IMR-90 (cell line): ENCODE measurements around the gene TESK2. TPM values are rescaled to one million over a fixed set of nuclear protein-coding genes. Genes with fewer than 3 reads are reported as not detected.

ENCODE experiments used
- ATAC-seq: fragments of 200-7000 bp; cut with Tn5 transposase; 2 replicates; pipeline ENCODE4 v1.9.1; 2020; ENCODE audit warnings: low read depth, mild to moderate bottlenecking, moderate library complexity
- BruUV-seq: library from RNA; stranded (reverse); fragments of 400-500 nt; replicated peaks from 2 replicates; lab custom pipeline; 2021; lab: Mats Ljungman, UMichigan
- CTCF ChIA-PET: fragments of 300-600 bp; formaldehyde crosslinking; extraction: SDS; loops from one replicate; lab custom pipeline; 2021; ENCODE audit warnings: antibody characterized with exemption; lab: Yijun Ruan, JAX
- POLR2A ChIA-PET: fragments of 300-600 bp; sonication (Branson Sonifier 250); formaldehyde crosslinking; loops from one replicate; lab custom pipeline; 2022; ENCODE audit warnings: antibody characterized with exemption; ENCODE audit not compliant: unreplicated experiment; lab: Charles Lee
- DNase-seq: peaks from one replicate; pipeline ENCODE4 v3.0.0; 2013
- H2AFZ ChIP-seq: replicated peaks from 2 replicates; pipeline ENCODE3; 2013; ENCODE audit warnings: low read length, mild to moderate bottlenecking; ENCODE audit not compliant: poor library complexity
- H2AK5ac ChIP-seq: 2 replicates; pipeline ENCODE4 v1.6.1; 2013; ENCODE audit warnings: low read depth, low read length, inconsistent platforms
- H2AK9ac ChIP-seq: replicated peaks from 2 replicates; pipeline ENCODE3; 2013; ENCODE audit warnings: mild to moderate bottlenecking, low read depth, low read length, moderate library complexity; ENCODE audit not compliant: poor library complexity
- H2BK120ac ChIP-seq: 2 replicates; pipeline ENCODE4 v1.6.1; 2013; ENCODE audit warnings: low read depth, low read length, inconsistent platforms
- H2BK15ac ChIP-seq: 3 replicates; pipeline ENCODE4 v1.6.1; 2013; ENCODE audit warnings: low read depth, low read length, inconsistent platforms
- H2BK20ac ChIP-seq: 2 replicates; pipeline ENCODE4 v1.6.1; 2013; ENCODE audit warnings: low read depth, mild to moderate bottlenecking, inconsistent platforms, low read length, moderate library complexity
- H2BK5ac ChIP-seq: 2 replicates; pipeline ENCODE4 v1.6.1; 2013; ENCODE audit warnings: mild to moderate bottlenecking, low read depth, low read length, inconsistent platforms; ENCODE audit not compliant: poor library complexity, severe bottlenecking
- H3K14ac ChIP-seq: replicated peaks from 2 replicates; pipeline ENCODE4 v1.6.1; 2013; ENCODE audit warnings: low read depth, low read length, inconsistent platforms
- H3K18ac ChIP-seq: 2 replicates; pipeline ENCODE4 v1.6.1; 2013; ENCODE audit warnings: low read depth, low read length, control low read depth
- H3K23ac ChIP-seq: 2 replicates; pipeline ENCODE4 v1.6.1; 2013; ENCODE audit warnings: low read depth, low read length, inconsistent platforms
- H3K27ac ChIP-seq: 2 replicates; pipeline ENCODE4 v1.5.1; 2013; ENCODE audit warnings: mild to moderate bottlenecking, control low read depth, low read length; ENCODE audit not compliant: insufficient read depth
- H3K27me3 ChIP-seq: 2 replicates; pipeline ENCODE4 v1.6.1; 2013; ENCODE audit warnings: low read length; ENCODE audit not compliant: control insufficient read depth, insufficient read depth
- H3K36me3 ChIP-seq: 2 replicates; pipeline ENCODE4 v1.6.1; 2013; ENCODE audit warnings: low read length, mixed read lengths; ENCODE audit not compliant: control insufficient read depth, insufficient read depth
- H3K4ac ChIP-seq: 2 replicates; pipeline ENCODE4 v1.6.1; 2013; ENCODE audit warnings: low read depth, low read length, inconsistent platforms
- H3K4me1 ChIP-seq: 2 replicates; pipeline ENCODE4 v1.6.1; 2013; ENCODE audit warnings: low read length, mixed read lengths; ENCODE audit not compliant: control insufficient read depth, insufficient read depth
- H3K4me2 ChIP-seq: 2 replicates; pipeline ENCODE4 v1.6.1; 2013; ENCODE audit warnings: low read depth, mild to moderate bottlenecking, control low read depth, low read length, moderate library complexity
- H3K4me3 ChIP-seq: 2 replicates; pipeline ENCODE4 v1.5.1; 2013; ENCODE audit warnings: low read depth, mild to moderate bottlenecking, control low read depth, low read length, moderate library complexity; ENCODE audit not compliant: insufficient read depth
- H3K56ac ChIP-seq: 2 replicates; pipeline ENCODE4 v1.6.1; 2013; ENCODE audit warnings: low read length, inconsistent platforms; ENCODE audit not compliant: insufficient read depth; ENCODE audit errors: extremely low read depth
- H3K79me1 ChIP-seq, 2 experiments: 2 replicates each; pipeline ENCODE4 v1.6.1; 2013; ENCODE audit warnings: low read length in 2 of 2, inconsistent platforms in 1 of 2, low read depth in 1 of 2
- H3K9ac ChIP-seq: 2 replicates; pipeline ENCODE4 v1.6.1; 2013; ENCODE audit warnings: low read depth, low read length, control low read depth
- H3K9me1 ChIP-seq: 2 replicates; pipeline ENCODE4 v1.6.1; 2013; ENCODE audit warnings: low read length, inconsistent platforms; ENCODE audit not compliant: insufficient read depth
- H3K9me3 ChIP-seq: 2 replicates; pipeline ENCODE4 v1.6.1; 2013; ENCODE audit warnings: low read length; ENCODE audit not compliant: control insufficient read depth, insufficient read depth
- H4K20me1 ChIP-seq: 2 replicates; pipeline ENCODE4 v1.6.1; 2013; ENCODE audit warnings: low read length, inconsistent platforms; ENCODE audit not compliant: insufficient read depth
- H4K5ac ChIP-seq: 2 replicates; pipeline ENCODE4 v1.6.1; 2013; ENCODE audit warnings: mild to moderate bottlenecking, low read depth, low read length, control low read depth
- H4K8ac ChIP-seq, 2 experiments: 2 replicates each; pipeline ENCODE4 v1.6.1; 2013; ENCODE audit warnings: low read depth in 2 of 2, low read length in 2 of 2, control low read depth in 1 of 2, inconsistent platforms in 1 of 2
- H4K91ac ChIP-seq: 2 replicates; pipeline ENCODE4 v1.6.1; 2013; ENCODE audit warnings: low read depth, low read length, inconsistent platforms; ENCODE audit not compliant: insufficient read depth
- BHLHE40 ChIP-seq: fragments of 150-350 bp; IDR thresholded peaks from 2 replicates; pipeline ENCODE4 v1.6.1; 2016; ENCODE audit warnings: mild to moderate bottlenecking, low read depth, low read length
- CEBPB ChIP-seq: IDR thresholded peaks from 2 replicates; pipeline ENCODE4 v1.6.1; 2012; ENCODE audit warnings: low read depth, low read length, improper control_type of control experiment
- CHD1 ChIP-seq: IDR thresholded peaks from 2 replicates; pipeline ENCODE4 v1.6.1; 2012; ENCODE audit warnings: low read depth, low read length, improper control_type of control experiment
- FOS ChIP-seq: fragments of 150-350 bp; IDR thresholded peaks from 2 replicates; pipeline ENCODE4 v1.6.1; 2016; ENCODE audit warnings: low read depth, low read length
- MAZ ChIP-seq: IDR thresholded peaks from 2 replicates; pipeline ENCODE4 v1.6.1; 2012; ENCODE audit warnings: low read depth, mild to moderate bottlenecking, low read length, improper control_type of control experiment, moderate library complexity, borderline replicate concordance
- MXI1 ChIP-seq: IDR thresholded peaks from 2 replicates; pipeline ENCODE4 v1.6.1; 2012; ENCODE audit warnings: low read depth, mild to moderate bottlenecking, low read length, moderate library complexity, borderline replicate concordance
- POLR2A ChIP-seq: IDR thresholded peaks from 2 replicates; pipeline ENCODE4 v1.6.1; 2012; ENCODE audit warnings: mild to moderate bottlenecking, low read depth, low read length
- RFX5 ChIP-seq: IDR thresholded peaks from 2 replicates; pipeline ENCODE4 v1.8.0; 2012; ENCODE audit warnings: low read depth, mild to moderate bottlenecking, low read length, moderate library complexity
- SMC3 ChIP-seq: fragments of 150-350 bp; IDR thresholded peaks from 2 replicates; pipeline ENCODE4 v1.6.1; 2016; ENCODE audit warnings: low read depth, mild to moderate bottlenecking, antibody characterized with exemption, low read length, moderate library complexity
- WGBS, 2 experiments: methylation state at CpG; one replicate each; pipeline versions ENCODE4 v1.1.5 to v1.1.7; 2013; ENCODE audit warnings: missing lambda C conversion rate in 2 of 2; ENCODE audit not compliant: insufficient read length in 1 of 2; ENCODE audit errors: extremely low coverage in 2 of 2; 5-methylcytosine and 5-hydroxymethylcytosine counted together
- dilution Hi-C: fragments of 300-500 bp; cut with HindIII; formaldehyde crosslinking; loops from one replicate; pipeline ENCODE4 v1.14.3; 2018; ENCODE audit warnings: low sequenced_read_pairs; ENCODE audit not compliant: unreplicated experiment
- in situ Hi-C: fragments of 300-500 bp; cut with MboI; formaldehyde crosslinking; loops from 3 replicates; pipeline ENCODE4 v1.14.3; 2019; ENCODE audit warnings: low sequenced_read_pairs, inconsistent platforms, mixed read lengths
- intact Hi-C: fragments of 100-400 bp; cut with micrococcal nuclease; formaldehyde crosslinking; loops from 2 replicates; pipeline ENCODE4 v1.10.0; 2022
- polyA plus RNA-seq, 3 experiments: library from polyadenylated mRNA; depleted of rRNA; stranded (reverse); fragments of >200 nt; gene quantifications; 2 replicates each; pipeline ENCODE4 v1.2.3, GENCODE V29; 2012; ENCODE audit warnings: low replicate concordance in 1 of 3
- total RNA-seq: library from RNA; depleted of rRNA; stranded (reverse); fragments of >200 nt; gene quantifications from 2 replicates; pipeline ENCODE4 v1.2.3, GENCODE V29; 2012
- TF ChIP-seq, protein P1 (sequence below): conservative IDR thresholded peaks from 2 replicates; pipeline ENCODE4 v1.5.1; 2012; ENCODE audit warnings: mild to moderate bottlenecking, low read depth, low read length, improper control_type of control experiment
- TF ChIP-seq, protein P2 (sequence below): fragments of 150-350 bp; IDR thresholded peaks from 2 replicates; pipeline ENCODE4 v1.6.1; 2017; ENCODE audit warnings: mild to moderate bottlenecking, antibody characterized with exemption, low read length, low read depth

Gene TESK2
- total and polyA plus RNA-seq, 2 of the 4 experiments (the other 2 are of a cell fraction), result 0.90 to 1.3 TPM

DNA sequence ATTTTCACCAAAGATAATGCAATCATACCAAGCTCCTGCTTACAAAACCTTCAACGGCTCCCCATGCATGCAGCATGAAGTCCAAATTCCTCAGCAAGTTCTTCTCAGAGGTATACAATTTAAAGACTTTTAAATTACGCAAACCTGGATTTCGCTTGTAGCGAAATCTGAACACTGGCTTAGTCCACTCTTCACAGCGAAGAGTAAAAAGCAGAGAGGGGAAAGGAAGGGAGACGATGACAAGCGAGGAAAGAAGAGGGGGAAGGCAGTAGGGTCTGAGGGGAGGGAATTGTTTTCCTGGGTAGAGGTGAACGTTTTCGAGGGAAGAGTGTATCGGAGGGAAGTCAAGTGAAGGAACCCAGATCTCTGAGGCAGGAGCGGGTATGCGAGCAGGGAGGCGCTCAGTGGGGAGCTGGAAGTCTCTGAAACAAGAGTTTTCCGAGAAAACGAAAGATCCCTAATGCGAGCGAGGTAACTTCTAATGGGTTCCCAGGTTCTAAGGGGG, 790 bp downstream of the TESK2 start:
- in situ Hi-C loops, result loop anchor here (5.0 kb wide), 2 partner anchors 143 to 478 kb away; partner anchors contain the start of genes HECTD3 and UROD
- H2BK15ac ChIP-seq, result no peak overlapping the region

More for the DNA sequence above, 790 bp downstream of the TESK2 start:
- no peaks in the 10 kb centered on the region for H3K36me3 ChIP-seq
- H2BK120ac ChIP-seq, result no peak overlapping the region
- TF ChIP-seq FOS (no peak), MAZ (no peak), SMC3 (no peak), POLR2A (no peak), MXI1 (no peak), CHD1 (no peak), RFX5 (no peak), CEBPB (no peak), BHLHE40 (no peak)
- TF ChIP-seq, protein P1, sequence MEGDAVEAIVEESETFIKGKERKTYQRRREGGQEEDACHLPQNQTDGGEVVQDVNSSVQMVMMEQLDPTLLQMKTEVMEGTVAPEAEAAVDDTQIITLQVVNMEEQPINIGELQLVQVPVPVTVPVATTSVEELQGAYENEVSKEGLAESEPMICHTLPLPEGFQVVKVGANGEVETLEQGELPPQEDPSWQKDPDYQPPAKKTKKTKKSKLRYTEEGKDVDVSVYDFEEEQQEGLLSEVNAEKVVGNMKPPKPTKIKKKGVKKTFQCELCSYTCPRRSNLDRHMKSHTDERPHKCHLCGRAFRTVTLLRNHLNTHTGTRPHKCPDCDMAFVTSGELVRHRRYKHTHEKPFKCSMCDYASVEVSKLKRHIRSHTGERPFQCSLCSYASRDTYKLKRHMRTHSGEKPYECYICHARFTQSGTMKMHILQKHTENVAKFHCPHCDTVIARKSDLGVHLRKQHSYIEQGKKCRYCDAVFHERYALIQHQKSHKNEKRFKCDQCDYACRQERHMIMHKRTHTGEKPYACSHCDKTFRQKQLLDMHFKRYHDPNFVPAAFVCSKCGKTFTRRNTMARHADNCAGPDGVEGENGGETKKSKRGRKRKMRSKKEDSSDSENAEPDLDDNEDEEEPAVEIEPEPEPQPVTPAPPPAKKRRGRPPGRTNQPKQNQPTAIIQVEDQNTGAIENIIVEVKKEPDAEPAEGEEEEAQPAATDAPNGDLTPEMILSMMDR, result no peak
- TF ChIP-seq, protein P2, sequence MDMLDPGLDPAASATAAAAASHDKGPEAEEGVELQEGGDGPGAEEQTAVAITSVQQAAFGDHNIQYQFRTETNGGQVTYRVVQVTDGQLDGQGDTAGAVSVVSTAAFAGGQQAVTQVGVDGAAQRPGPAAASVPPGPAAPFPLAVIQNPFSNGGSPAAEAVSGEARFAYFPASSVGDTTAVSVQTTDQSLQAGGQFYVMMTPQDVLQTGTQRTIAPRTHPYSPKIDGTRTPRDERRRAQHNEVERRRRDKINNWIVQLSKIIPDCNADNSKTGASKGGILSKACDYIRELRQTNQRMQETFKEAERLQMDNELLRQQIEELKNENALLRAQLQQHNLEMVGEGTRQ, result no peak
- ChIA-PET CTCF (interaction anchor here (0.7 to 4.5 kb wide), 2 partner anchors 130 to 199 kb away, joined by 4 to 95 read pairs; no protein-coding TSS in a partner anchor), POLR2A (no interaction called here)
- ATAC-seq (peak; percentile 7), DNase-seq (peak; percentile 21)
- no peaks in the 10 kb centered on the region for H3K9me3 ChIP-seq
- H3K9ac ChIP-seq, result peak overlapping the region; percentile 63
- WGBS, 2 experiments, result 4% methylated on average over 13 of the region's 17 CpGs; no CpG with 5 or more reads in 1 of the 2 experiments
- no peaks in the 10 kb centered on the region for H3K27me3 ChIP-seq
- no peaks in the 10 kb centered on the region for H4K20me1 ChIP-seq
- no peak overlapping the region for H2BK5ac ChIP-seq
- dilution Hi-C loops, result no loop called here
- no peaks in the 10 kb centered on the region for H3K79me1 ChIP-seq
- H4K8ac ChIP-seq, result no peak overlapping the region
- no peak overlapping the region for H2AK9ac ChIP-seq
- no peak overlapping the region for H4K5ac ChIP-seq
- peak overlapping the region; percentile 76 for H3K23ac ChIP-seq
- 0 out of 2 replicates have a peak overlapping the region, but pooled peaks have one; percentile 73 for H3K14ac ChIP-seq
- no peak overlapping the region for H2AK5ac ChIP-seq
- H3K4me3 ChIP-seq, result peak overlapping the region; percentile 63
- H3K4me1 ChIP-seq, result no peaks in the 10 kb centered on the region
- H3K18ac ChIP-seq, result no peak overlapping the region
- H3K4ac ChIP-seq, result no peak overlapping the region
- H4K91ac ChIP-seq, result no peak overlapping the region
- no TSS peak for BruUV-seq
- intact Hi-C loops, result loop anchor here (2.0 kb wide), 3 partner anchors 81 to 475 kb away; no protein-coding TSS in a partner anchor
- peak overlapping the region; percentile 90 for H3K4me2 ChIP-seq
- H2BK20ac ChIP-seq, result no peak overlapping the region
- peak overlapping the region; percentile 8 for H3K27ac ChIP-seq
- no peak overlapping the region for H3K56ac ChIP-seq
- H2AFZ ChIP-seq, result peak overlapping the region; percentile 85
- H3K9me1 ChIP-seq, result no peaks in the 10 kb centered on the region
